H1 (cell line): ENCODE data around the gene SEC31A. TPM values are rescaled to one million over a fixed set of nuclear protein-coding genes. Genes with fewer than 3 reads are reported as not detected.

Experiments used
- CTCF ChIA-PET: fragments of 300-600 bp; sonication (Branson Sonifier 250); formaldehyde crosslinking; loops from one replicate; lab custom pipeline; 2021; ENCODE audit not compliant: partially characterized antibody; lab: Charles Lee
- POLR2A ChIA-PET: fragments of 300-600 bp; sonication (Branson Sonifier 250); formaldehyde crosslinking; loops from one replicate; lab custom pipeline; 2021; ENCODE audit warnings: inconsistent platforms; ENCODE audit not compliant: partially characterized antibody; lab: Charles Lee
- DNase-seq, 2 experiments: peaks; one replicate each; pipeline versions ENCODE4 v3.0.0 to v3.0.0-alpha.2; 2010 to 2022; ENCODE audit warnings: low spot score in 2 of 2, low read depth in 1 of 2, mixed read lengths in 1 of 2
- FAIRE-seq: peaks from 2 replicates; lab custom pipeline; 2011; peaks lifted over from hg19 to GRCh38; lab: Jason Lieb, UNC
- H2AFZ ChIP-seq: 2 replicates; pipeline ENCODE4 v1.8.1; 2012; ENCODE audit warnings: low read length, inconsistent platforms
- H2AK5ac ChIP-seq: 2 replicates; pipeline ENCODE4 v1.6.1; 2013; ENCODE audit warnings: low read depth, low read length
- H2BK120ac ChIP-seq: replicated peaks from 2 replicates; pipeline ENCODE3; 2013; ENCODE audit warnings: low read depth, low read length, inconsistent platforms
- H2BK12ac ChIP-seq: 2 replicates; pipeline ENCODE4 v1.6.1; 2013; ENCODE audit warnings: low read depth, low read length
- H2BK15ac ChIP-seq: 2 replicates; pipeline ENCODE4 v1.6.1; 2013; ENCODE audit warnings: low read length
- H2BK20ac ChIP-seq: 2 replicates; pipeline ENCODE4 v1.6.1; 2013; ENCODE audit warnings: low read length
- H2BK5ac ChIP-seq: 2 replicates; pipeline ENCODE4 v1.6.1; 2013; ENCODE audit warnings: low read depth, low read length
- H3K14ac ChIP-seq: 2 replicates; pipeline ENCODE4 v1.6.1; 2013; ENCODE audit warnings: inconsistent platforms; ENCODE audit not compliant: insufficient read length
- H3K18ac ChIP-seq: 2 replicates; pipeline ENCODE4 v1.6.1; 2013; ENCODE audit warnings: low read length; ENCODE audit errors: extremely low read depth
- H3K23ac ChIP-seq: 2 replicates; pipeline ENCODE4 v1.6.1; 2013; ENCODE audit warnings: inconsistent platforms; ENCODE audit not compliant: insufficient read length
- H3K23me2 ChIP-seq: 2 replicates; pipeline ENCODE4 v1.6.1; 2013; ENCODE audit warnings: low read depth, low read length
- H3K27ac ChIP-seq: 2 replicates; pipeline ENCODE4 v1.6.1; 2011; ENCODE audit warnings: low read depth, low read length, inconsistent platforms
- H3K27me3 ChIP-seq, 4 experiments: replicated peaks in 1 of 4; 1 replicate in 1 of 4; 2 replicates in 3 of 4; pipeline versions ENCODE4 v1.6.1 to v1.8.1; 2011 to 2013; ENCODE audit warnings: low read length in 3 of 4, mild to moderate bottlenecking in 3 of 4, inconsistent platforms in 2 of 4, mixed read lengths in 2 of 4, moderate library complexity in 1 of 4; ENCODE audit not compliant: control insufficient read depth in 3 of 4, insufficient read depth in 3 of 4; ENCODE audit errors: extremely low read depth in 1 of 4
- H3K36me3 ChIP-seq, 4 experiments: 2 replicates each; pipeline versions ENCODE4 v1.6.1 to v1.8.1; 2011 to 2013; ENCODE audit warnings: mild to moderate bottlenecking in 4 of 4, low read length in 3 of 4, moderate library complexity in 2 of 4, control low read depth in 1 of 4, inconsistent platforms in 1 of 4; ENCODE audit not compliant: insufficient read depth in 4 of 4, control insufficient read depth in 2 of 4
- H3K4ac ChIP-seq: replicated peaks from 2 replicates; pipeline ENCODE3; 2013; ENCODE audit warnings: low read length, low read depth, mixed read lengths, inconsistent platforms; ENCODE audit not compliant: insufficient read length
- H3K4me1 ChIP-seq, 4 experiments: replicated peaks in 1 of 4; 1 replicate in 1 of 4; 2 replicates in 3 of 4; pipeline versions ENCODE4 v1.6.1 to v1.8.1; 2011 to 2013; ENCODE audit warnings: low read length in 3 of 4, inconsistent platforms in 2 of 4, mixed read lengths in 1 of 4; ENCODE audit not compliant: insufficient read depth in 4 of 4, control insufficient read depth in 3 of 4
- H3K4me2 ChIP-seq, 2 experiments: 2 replicates each; pipeline versions ENCODE4 v1.6.1 to v1.8.1; 2011 to 2013; ENCODE audit warnings: low read depth in 2 of 2, low read length in 2 of 2, control low read depth in 1 of 2, inconsistent platforms in 1 of 2, mild to moderate bottlenecking in 1 of 2; ENCODE audit not compliant: insufficient read depth in 1 of 2
- H3K4me3 ChIP-seq, 4 experiments: fragments of 200-600, 300-600 bp in 1 of 4; sonication (generic), shearing (Covaris generic), sonication (Bioruptor Twin) in 1 of 4; 2 replicates each; pipeline versions ENCODE4 v1.5.1 to v1.8.1; 2011 to 2016; ENCODE audit warnings: low read length in 4 of 4, low read depth in 3 of 4, control low read depth in 2 of 4, inconsistent platforms in 2 of 4, mild to moderate bottlenecking in 2 of 4, mixed read lengths in 1 of 4, moderate library complexity in 1 of 4; ENCODE audit not compliant: insufficient read depth in 2 of 4; ENCODE audit errors: extremely low read depth in 1 of 4
- H3K56ac ChIP-seq: replicated peaks from 2 replicates; pipeline ENCODE3; 2013; ENCODE audit warnings: low read depth, mild to moderate bottlenecking, mixed read lengths, low read length, inconsistent platforms; ENCODE audit not compliant: insufficient read length
- H3K79me1 ChIP-seq: 2 replicates; pipeline ENCODE4 v1.6.1; 2013; ENCODE audit warnings: low read depth, low read length, control low read depth
- H3K79me2 ChIP-seq, 2 experiments: 2 replicates each; pipeline versions ENCODE4 v1.6.1 to v1.8.1; 2012 to 2013; ENCODE audit warnings: low read length in 2 of 2, mild to moderate bottlenecking in 2 of 2, inconsistent platforms in 1 of 2; ENCODE audit not compliant: insufficient read depth in 2 of 2, control insufficient read depth in 1 of 2
- H3K9ac ChIP-seq, 4 experiments: replicated peaks in 1 of 4; 1 replicate in 1 of 4; 2 replicates in 3 of 4; pipeline versions ENCODE4 v1.6.1 to v1.8.1; 2011 to 2013; ENCODE audit warnings: low read depth in 3 of 4, low read length in 3 of 4, control low read depth in 2 of 4, mild to moderate bottlenecking in 2 of 4, moderate library complexity in 2 of 4, inconsistent platforms in 1 of 4; ENCODE audit errors: extremely low read depth in 1 of 4
- H3K9me3 ChIP-seq, 2 experiments: 2 replicates each; pipeline versions ENCODE4 v1.6.1 to v1.8.1; 2012 to 2013; ENCODE audit warnings: mild to moderate bottlenecking in 2 of 2, moderate library complexity in 2 of 2, control low read depth in 1 of 2, inconsistent platforms in 1 of 2, low read depth in 1 of 2, low read length in 1 of 2, mixed read lengths in 1 of 2; ENCODE audit not compliant: insufficient read depth in 2 of 2
- H4K20me1 ChIP-seq, 2 experiments: replicated peaks in 1 of 2; 2 replicates each; pipeline versions ENCODE3 to v1.8.1; 2011 to 2013; ENCODE audit warnings: inconsistent platforms in 2 of 2, low read length in 2 of 2, mild to moderate bottlenecking in 1 of 2; ENCODE audit not compliant: insufficient read depth in 2 of 2, control insufficient read depth in 1 of 2
- H4K5ac ChIP-seq: 2 replicates; pipeline ENCODE4 v1.6.1; 2013; ENCODE audit warnings: low read length, low read depth, mixed read lengths, inconsistent platforms; ENCODE audit not compliant: insufficient read length
- H4K8ac ChIP-seq: 2 replicates; pipeline ENCODE4 v1.8.0; 2013; ENCODE audit warnings: mild to moderate bottlenecking, moderate library complexity, low read length, inconsistent platforms; ENCODE audit not compliant: insufficient read depth; ENCODE audit errors: extremely low read depth
- H4K91ac ChIP-seq: replicated peaks from 2 replicates; pipeline ENCODE3; 2013; ENCODE audit warnings: low read length, mixed read lengths, inconsistent platforms; ENCODE audit not compliant: insufficient read length
- ASH2L ChIP-seq: fragments of 200-600, 300-600 bp; sonication (generic); IDR thresholded peaks from one replicate; pipeline ENCODE4 v1.7.1; 2017; ENCODE audit warnings: low read length
- CTCF ChIP-seq, 3 experiments: IDR thresholded peaks; 1 replicate in 2 of 3; 2 replicates in 1 of 3; pipeline versions ENCODE4 v1.5.1 to v1.6.1; 2011; ENCODE audit warnings: low read length in 3 of 3, mild to moderate bottlenecking in 3 of 3, inconsistent platforms in 2 of 3, low read depth in 1 of 3, moderate library complexity in 1 of 3; ENCODE audit not compliant: insufficient read depth in 1 of 3; ENCODE audit errors: control extremely low read depth in 1 of 3
- E2F6 ChIP-seq: IDR thresholded peaks from 2 replicates; pipeline ENCODE4 v1.6.1; 2012; ENCODE audit warnings: inconsistent platforms
- JUN ChIP-seq: IDR thresholded peaks from 2 replicates; pipeline ENCODE4 v1.6.1; 2011; ENCODE audit warnings: low read depth, mild to moderate bottlenecking, improper control_type of control experiment, low read length
- JUND ChIP-seq: IDR thresholded peaks from 2 replicates; pipeline ENCODE4 v1.6.1; 2011; ENCODE audit warnings: mild to moderate bottlenecking, improper control_type of control experiment, low read length
- RAD21 ChIP-seq, 2 experiments: IDR thresholded peaks in 1 of 2; conservative IDR thresholded peaks in 1 of 2; 2 replicates each; pipeline ENCODE4 v1.6.1; 2011; ENCODE audit warnings: low read depth in 2 of 2, low read length in 2 of 2, improper control_type of control experiment in 1 of 2, inconsistent platforms in 1 of 2, mild to moderate bottlenecking in 1 of 2, moderate library complexity in 1 of 2
- SIRT6 ChIP-seq: IDR thresholded peaks from one replicate; pipeline ENCODE4 v1.7.1; 2012; ENCODE audit warnings: low read length, inconsistent platforms
- WGBS, 2 experiments: shearing (Covaris generic) in 1 of 2; methylation state at CpG; one replicate each; pipeline versions ENCODE4 v1.1.6 to v1.1.7; 2013 to 2015; ENCODE audit warnings: low lambda C conversion rate in 2 of 2, mixed read lengths in 2 of 2, inconsistent platforms in 1 of 2, low coverage in 1 of 2, missing lambda C conversion rate in 1 of 2; ENCODE audit not compliant: insufficient replicate concordance in 2 of 2, insufficient coverage in 1 of 2, insufficient read length in 1 of 2; ENCODE audit errors: extremely low coverage in 1 of 2, missing lambda C conversion rate in 1 of 2; 5-methylcytosine and 5-hydroxymethylcytosine counted together
- polyA plus RNA-seq, 7 experiments: library from polyadenylated mRNA; depleted of rRNA in 3 of 7; stranded (reverse) in 5 of 7; unstranded in 2 of 7; fragments of >200 nt in 5 of 7; fragments of 200-250 nt in 2 of 7; gene quantifications; 1 replicate in 5 of 7; 2 replicates in 1 of 7; 4 replicates in 1 of 7; pipeline versions ENCODE4 v1.2.1 to v1.2.3, GENCODE V29; 2011 to 2013; ENCODE audit warnings: missing spikeins in 2 of 7, mixed read lengths in 2 of 7
- total RNA-seq: library from RNA; stranded (reverse); fragmentation: NEBNext Ultra II Directional; extraction: Animal tissue kit (Norgen Biotek cat#: 25700); gene quantifications from 2 replicates; pipeline ENCODE4 v1.2.1, GENCODE V29; 2021

The SEC31A gene
- total and polyA plus RNA-seq, 2 of the 8 experiments (the other 6 are each of a cell fraction or from before 2014, with no cell fraction given) = 112 to 125 TPM

- H2AFZ ChIP-seq = no peak overlapping the region
- no peaks in the 10 kb centered on the region for H3K4me1 ChIP-seq
- H3K27me3 ChIP-seq = no peaks in the 10 kb centered on the region
- H3K9ac ChIP-seq = no peak overlapping the region
- H4K20me1 ChIP-seq = peaks cover 2% of the 10 kb centered on the region in 2 experiments
- ChIA-PET POLR2A (interaction anchor here (1.0 to 1.1 kb wide), 2 partner anchors 10 to 48 kb away, joined by 3 to 5 read pairs; partner anchors contain the start of gene THAP9), CTCF (interaction anchor here (0.6 to 2.6 kb wide), 21 partner anchors 10 to 428 kb away, joined by 3 to 24 read pairs (median 4); partner anchors contain the start of gene THAP9)
- no peak for TF ChIP-seq JUND
- TF ChIP-seq ASH2L = no peak
- no peak for TF ChIP-seq E2F6
- peak; percentile 46 to 53 for TF ChIP-seq RAD21 (IDR thresholded peaks at IDR 0.05 in 1 of 2, conservative IDR thresholded peaks at IDR 0.05 in 1 of 2; ENCODE audit: low read depth in 2 of 2, low read length in 2 of 2)
- TF ChIP-seq CTCF (IDR thresholded peaks at IDR 0.05; ENCODE audit: control extremely low read depth in 1 of 3, insufficient read depth in 1 of 3, low read depth in 1 of 3, low read length in 3 of 3) = peak in 1 of 3 experiments; percentile 52; a peak in 1 of 4 replicates
- no peak for TF ChIP-seq JUN
- TF ChIP-seq SIRT6 = no peak
- WGBS, 2 experiments = 93% methylated on average over 1 of the region's 1 CpG; no CpG with 5 or more reads in 1 of the 2 experiments
- H3K56ac ChIP-seq = no peak overlapping the region
- H3K4ac ChIP-seq = no peak overlapping the region
- H3K27ac ChIP-seq = no peak overlapping the region
- no peaks in the 10 kb centered on the region for H3K79me2 ChIP-seq
- no peak overlapping the region for H4K5ac ChIP-seq
- no peaks in the 10 kb centered on the region for H3K9me3 ChIP-seq
- no peak overlapping the region for H3K14ac ChIP-seq
- no peak overlapping the region for H3K4me3 ChIP-seq
- no peak for DNase-seq
- H2BK120ac ChIP-seq = no peak overlapping the region
- H3K79me1 ChIP-seq = no peaks in the 10 kb centered on the region
- no peak overlapping the region for H2BK5ac ChIP-seq
- H3K23me2 ChIP-seq = no peaks in the 10 kb centered on the region
- no peak overlapping the region for H2BK15ac ChIP-seq
- no peak overlapping the region for H2BK20ac ChIP-seq
- no peak overlapping the region for H2BK12ac ChIP-seq
- no peak overlapping the region for H3K23ac ChIP-seq
- no peak overlapping the region for H4K91ac ChIP-seq
- H3K18ac ChIP-seq = no peak overlapping the region
- peaks cover 29 to 80% (median 54%) of the 10 kb centered on the region in 4 experiments for H3K36me3 ChIP-seq
- H2AK5ac ChIP-seq = no peak overlapping the region
- no peak overlapping the region for H4K8ac ChIP-seq
- H3K4me2 ChIP-seq = no peak overlapping the region
- FAIRE-seq = peak; percentile 13
Measured at GRCh38 chr4:82851885-82852750, 38.8 kb downstream of the SEC31A start.
